H9 (cell line): ENCODE measurements around the gene APRT. TPM values are rescaled to one million over a fixed set of nuclear protein-coding genes. Genes with fewer than 3 reads are reported as not detected.
A peak's percentile ranks its signal among the peaks of the same experiment; 100 is the strongest.

Source experiments
- DNase-seq: peaks from one replicate; pipeline ENCODE4 v3.0.0-alpha.2; 2017
- H2AFZ ChIP-seq: one replicate; pipeline ENCODE4 v1.6.1; 2013; ENCODE audit warnings: mild to moderate bottlenecking, low read length, control low read depth, moderate library complexity
- H2AK5ac ChIP-seq: 2 replicates; pipeline ENCODE4 v1.6.1; 2013; ENCODE audit warnings: low read length, control low read depth, mixed read lengths; ENCODE audit not compliant: insufficient read length
- H2BK120ac ChIP-seq: one replicate; pipeline ENCODE4 v1.6.1; 2013; ENCODE audit warnings: low read depth, mild to moderate bottlenecking, low read length, control low read depth, inconsistent platforms; ENCODE audit not compliant: poor library complexity, severe bottlenecking
- H2BK12ac ChIP-seq: 2 replicates; pipeline ENCODE4 v1.6.1; 2013; ENCODE audit warnings: low read length, control low read depth, mixed read lengths, low read depth; ENCODE audit not compliant: insufficient read length
- H2BK15ac ChIP-seq: 2 replicates; pipeline ENCODE4 v1.6.1; 2013; ENCODE audit warnings: low read depth, low read length, control low read depth
- H2BK20ac ChIP-seq: one replicate; pipeline ENCODE4 v1.6.1; 2013; ENCODE audit warnings: low read depth, mild to moderate bottlenecking, low read length, control low read depth, inconsistent platforms; ENCODE audit not compliant: poor library complexity, severe bottlenecking
- H2BK5ac ChIP-seq: 2 replicates; pipeline ENCODE4 v1.6.1; 2013; ENCODE audit warnings: low read length, control low read depth, mixed read lengths; ENCODE audit not compliant: insufficient read length
- H3K14ac ChIP-seq: 2 replicates; pipeline ENCODE4 v1.6.1; 2013; ENCODE audit warnings: low read length, control low read depth; ENCODE audit not compliant: insufficient read depth
- H3K18ac ChIP-seq: 2 replicates; pipeline ENCODE4 v1.6.1; 2013; ENCODE audit warnings: low read depth, mild to moderate bottlenecking, mixed read lengths, low read length, control low read depth; ENCODE audit not compliant: insufficient read length
- H3K23ac ChIP-seq: 2 replicates; pipeline ENCODE4 v1.6.1; 2013; ENCODE audit warnings: low read length, control low read depth, mixed read lengths, low read depth; ENCODE audit not compliant: insufficient read length
- H3K23me2 ChIP-seq: 2 replicates; pipeline ENCODE4 v1.6.1; 2013; ENCODE audit warnings: low read depth, mild to moderate bottlenecking, mixed read lengths, low read length, control low read depth; ENCODE audit not compliant: insufficient read length, poor library complexity, severe bottlenecking
- H3K27ac ChIP-seq: 2 replicates; pipeline ENCODE4 v1.5.1; 2013; ENCODE audit warnings: low read length, control low read depth, mixed read lengths, low read depth; ENCODE audit not compliant: insufficient read length
- H3K27me3 ChIP-seq: 2 replicates; pipeline ENCODE4 v1.6.1; 2013; ENCODE audit warnings: low read length, control low read depth, inconsistent platforms; ENCODE audit not compliant: insufficient read depth
- H3K4ac ChIP-seq: 2 replicates; pipeline ENCODE4 v1.6.1; 2013; ENCODE audit warnings: low read depth, mild to moderate bottlenecking, control low read depth, inconsistent platforms, low read length, moderate library complexity
- H3K4me1 ChIP-seq: 2 replicates; pipeline ENCODE4 v1.6.1; 2013; ENCODE audit warnings: low read length, control low read depth, inconsistent platforms; ENCODE audit not compliant: insufficient read depth
- H3K4me2 ChIP-seq: 2 replicates; pipeline ENCODE4 v1.6.1; 2013; ENCODE audit warnings: low read length, control low read depth, mixed read lengths; ENCODE audit not compliant: insufficient read length, insufficient read depth
- H3K56ac ChIP-seq: 2 replicates; pipeline ENCODE4 v1.6.1; 2013; ENCODE audit warnings: low read depth, mild to moderate bottlenecking, mixed read lengths, low read length, control low read depth; ENCODE audit not compliant: insufficient read length
- H3K79me1 ChIP-seq: 2 replicates; pipeline ENCODE4 v1.6.1; 2013; ENCODE audit warnings: low read depth, mild to moderate bottlenecking, moderate library complexity, low read length, control low read depth, inconsistent platforms; ENCODE audit not compliant: insufficient read depth, poor library complexity, severe bottlenecking
- H3K79me2 ChIP-seq: 2 replicates; pipeline ENCODE4 v1.6.1; 2013; ENCODE audit warnings: low read length, control low read depth, inconsistent platforms; ENCODE audit not compliant: insufficient read depth
- H3K9ac ChIP-seq: 2 replicates; pipeline ENCODE4 v1.6.1; 2013; ENCODE audit warnings: low read length, control low read depth, mixed read lengths; ENCODE audit not compliant: insufficient read length; ENCODE audit errors: extremely low read depth
- H3K9me3 ChIP-seq: one replicate; pipeline ENCODE4 v1.6.1; 2013; ENCODE audit warnings: low read depth, low read length, inconsistent platforms; ENCODE audit not compliant: control insufficient read depth
- H3T11ph ChIP-seq: one replicate; pipeline ENCODE4 v1.6.1; 2013; ENCODE audit warnings: mild to moderate bottlenecking, low read length, control low read depth, inconsistent platforms
- H4K20me1 ChIP-seq: one replicate; pipeline ENCODE4 v1.6.1; 2013; ENCODE audit not compliant: control insufficient read depth, insufficient read length, insufficient read depth
- H4K5ac ChIP-seq: 2 replicates; pipeline ENCODE4 v1.6.1; 2013; ENCODE audit warnings: low read depth, mild to moderate bottlenecking, mixed read lengths, low read length, control low read depth; ENCODE audit not compliant: insufficient read length
- H4K8ac ChIP-seq: replicated peaks from 2 replicates; pipeline ENCODE4 v1.6.1; 2013; ENCODE audit warnings: low read length, control low read depth, mixed read lengths, low read depth; ENCODE audit not compliant: insufficient read length
- H4K91ac ChIP-seq: 2 replicates; pipeline ENCODE4 v1.6.1; 2013; ENCODE audit warnings: low read depth, mild to moderate bottlenecking, moderate library complexity, mixed read lengths, low read length, control low read depth; ENCODE audit not compliant: insufficient read length
- H3K27ac Mint-ChIP-seq, 3 experiments: 2 replicates in 2 of 3; 3 replicates in 1 of 3; pipeline ENCODE4 v1.8.0; 2020 to 2021; ENCODE audit warnings: mixed read lengths in 3 of 3, mild to moderate bottlenecking in 1 of 3, moderate library complexity in 1 of 3
- H3K27me3 Mint-ChIP-seq: 2 replicates; pipeline ENCODE4 v1.8.0; 2021; ENCODE audit warnings: low read depth, mild to moderate bottlenecking, moderate library complexity, mixed read lengths
- H3K36me3 Mint-ChIP-seq, 3 experiments: 2 replicates in 2 of 3; 3 replicates in 1 of 3; pipeline ENCODE4 v1.8.0; 2020 to 2021; ENCODE audit warnings: low read depth in 3 of 3, mixed read lengths in 3 of 3; ENCODE audit not compliant: insufficient read depth in 1 of 3
- H3K4me1 Mint-ChIP-seq, 2 experiments: 2 replicates each; pipeline ENCODE4 v1.8.0; 2020; ENCODE audit warnings: mixed read lengths in 2 of 2
- H3K4me3 Mint-ChIP-seq, 2 experiments: 2 replicates in 1 of 2; 3 replicates in 1 of 2; pipeline ENCODE4 v1.8.0; 2020 to 2021; ENCODE audit warnings: mild to moderate bottlenecking in 2 of 2, mixed read lengths in 2 of 2, moderate library complexity in 1 of 2
- H3K9me3 Mint-ChIP-seq, 2 experiments: 2 replicates in 1 of 2; 3 replicates in 1 of 2; pipeline ENCODE4 v1.8.0; 2020; ENCODE audit warnings: mild to moderate bottlenecking in 2 of 2, mixed read lengths in 2 of 2, moderate library complexity in 1 of 2
- CTCF ChIP-seq: fragments of 200-600 bp; sonication (generic); conservative IDR thresholded peaks from 3 replicates; pipeline ENCODE4 v1.8.0; 2021; ENCODE audit warnings: antibody characterized with exemption, mild to moderate bottlenecking
- WGBS: extraction: QIAGEN DNeasy Blood & Tissue Kit; methylation state at CpG from one replicate; pipeline ENCODE4 v1.1.7; 2013; ENCODE audit warnings: missing lambda C conversion rate, low lambda C conversion rate, mixed read lengths; ENCODE audit not compliant: insufficient read length; ENCODE audit errors: extremely low coverage; 5-methylcytosine and 5-hydroxymethylcytosine counted together
- total RNA-seq: library from RNA; stranded (reverse); gene quantifications from 2 replicates; pipeline ENCODE4 v1.2.1, GENCODE V29; 2021

The APRT gene
- total RNA-seq, 1 experiment from 2014 or later: 246 TPM

- peaks cover 2 to 7% of the 10 kb centered on the region in 2 experiments for H3K4me1 Mint-ChIP-seq
- H3K18ac ChIP-seq: no peak overlapping the region
- peaks cover 17 to 59% (median 53%) of the 10 kb centered on the region in 3 experiments for H3K36me3 Mint-ChIP-seq
- H3K23ac ChIP-seq: no peak overlapping the region
- H2BK20ac ChIP-seq: no peak overlapping the region
- no peak overlapping the region for H2BK120ac ChIP-seq
- H2BK15ac ChIP-seq: no peak overlapping the region
- TF ChIP-seq CTCF: no peak
- H4K8ac ChIP-seq: no peak overlapping the region
- no peak overlapping the region for H3T11ph ChIP-seq
- peaks cover 14% of the 10 kb centered on the region for H3K23me2 ChIP-seq
- DNase-seq: no peak
- H3K56ac ChIP-seq: no peak overlapping the region
- H2BK12ac ChIP-seq: no peak overlapping the region
- H3K14ac ChIP-seq: no peak overlapping the region
- no peak overlapping the region for H4K91ac ChIP-seq
- no peak overlapping the region for H3K4ac ChIP-seq
- H3K27me3 ChIP-seq: no peaks in the 10 kb centered on the region
- peaks cover 6% of the 10 kb centered on the region for H3K79me1 ChIP-seq
- WGBS: no CpG with 5 or more reads among the region's 22 CpGs
- no peak overlapping the region for H2BK5ac ChIP-seq
- H2AFZ ChIP-seq: no peak overlapping the region
- no peak overlapping the region for H4K5ac ChIP-seq
- H3K4me1 ChIP-seq: no peaks in the 10 kb centered on the region
- peaks cover 3% of the 10 kb centered on the region; the same call in 1 of the 2 replicates for H3K79me2 ChIP-seq
- no peak overlapping the region for H3K9ac ChIP-seq
- H4K20me1 ChIP-seq: peaks cover 3% of the 10 kb centered on the region
- H3K27ac Mint-ChIP-seq: no peak overlapping the region
- H3K27me3 Mint-ChIP-seq: no peaks in the 10 kb centered on the region; the same call in 1 of the 2 replicates
- H3K9me3 Mint-ChIP-seq: no peaks in the 10 kb centered on the region
- H3K4me2 ChIP-seq: peak overlapping the region; percentile 81
- no peak overlapping the region for H3K27ac ChIP-seq
- no peaks in the 10 kb centered on the region for H3K9me3 ChIP-seq
- H2AK5ac ChIP-seq: no peak overlapping the region
- peak overlapping the region; percentile 60 to 82; a peak in 4 of 5 replicates for H3K4me3 Mint-ChIP-seq
These were observed 6.4 kb downstream of the APRT start for GRCh38 chr16:88805340-88805715.
